ENCODE results near the gene PHPT1.
"Not testable (repeated sequence)": the region's sequence is repeated elsewhere in the genome, so short reads cannot be mapped to it uniquely, and the experiment has no call there.

PHPT1 gene

GRCh38 chr9:136882109-136882946 lies 33.1 kb downstream of the PHPT1 start:
- no peak for TF ChIP-seq POLR2A (IDR thresholded peaks at IDR 0.05; ENCODE audit: low read length)
- TF ChIP-seq GATA1 (IDR thresholded peaks at IDR 0.05; ENCODE audit: low read depth, low read length) = no peak
- DNase-seq = peak in 1 of 2 experiments; percentile 44

DNA sequence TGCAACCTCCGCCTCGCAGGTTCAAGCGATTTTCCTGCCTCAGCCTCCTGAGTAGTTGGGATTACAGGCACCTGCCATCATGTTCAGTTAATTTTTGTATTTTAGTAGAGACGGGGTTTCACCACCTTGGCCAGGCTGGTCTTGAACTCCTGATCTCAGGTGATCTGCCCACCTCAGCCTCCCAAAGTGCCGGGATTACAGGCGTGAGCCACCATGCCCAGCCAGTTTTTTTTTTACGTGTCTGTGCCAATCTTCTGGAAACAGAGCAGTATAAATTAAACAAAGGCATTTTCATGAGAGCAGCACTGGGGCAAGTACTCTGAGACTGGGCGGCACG lies 33.7 kb downstream of the PHPT1 start:
- DNase-seq = not testable (repeated sequence)

DNA sequence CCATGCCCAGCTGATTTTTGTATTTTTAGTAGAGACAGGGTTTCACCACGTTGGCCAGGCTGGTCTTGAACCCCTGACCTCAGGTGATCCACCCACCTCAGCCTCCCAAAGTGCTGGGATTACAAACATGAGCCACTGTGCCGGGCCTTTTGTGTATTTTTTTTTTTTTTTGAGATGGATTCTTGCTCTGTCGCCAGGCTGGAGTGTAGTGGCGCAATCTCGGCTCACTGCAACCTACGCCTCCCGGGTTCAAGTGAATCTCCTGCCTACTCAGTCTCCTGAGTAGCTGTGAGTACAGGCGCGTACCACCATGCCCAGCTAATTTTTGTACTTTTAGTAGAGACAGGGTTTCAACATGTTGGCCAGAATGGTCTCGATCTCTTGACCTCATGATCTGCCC lies 34.5 kb downstream of the PHPT1 start:
- not testable (repeated sequence) for DNase-seq

DNA sequence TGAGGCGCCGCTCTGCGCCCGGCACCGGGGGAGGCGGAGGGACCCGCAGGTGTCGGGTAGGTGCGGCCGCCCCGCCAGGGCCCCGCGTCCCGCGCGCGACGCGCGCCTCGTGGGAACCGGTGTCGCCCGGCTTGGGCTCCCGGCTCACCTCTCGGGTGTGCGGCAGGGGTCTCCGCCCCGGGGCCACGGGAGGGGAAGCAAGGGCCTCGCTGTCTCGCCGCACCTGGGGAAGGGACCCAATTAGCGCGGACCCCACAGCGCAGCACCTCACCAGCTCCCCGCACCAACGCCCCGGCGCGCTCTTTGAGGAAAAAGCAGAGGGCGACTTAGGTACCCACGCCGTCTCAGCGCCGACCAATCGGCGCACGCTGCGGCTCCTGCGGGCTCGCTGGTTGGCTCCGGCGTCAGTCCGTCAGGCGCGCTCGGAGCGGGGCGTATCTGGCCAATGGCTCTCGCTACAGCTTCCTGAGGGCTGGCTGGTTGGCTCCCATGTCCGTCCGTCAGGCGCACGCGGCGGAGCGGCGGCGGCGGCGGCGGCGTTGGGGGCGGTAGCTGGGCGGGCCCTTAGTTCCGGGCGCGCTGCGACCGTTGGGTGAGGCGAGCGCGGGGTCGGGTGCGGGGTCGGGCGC lies 36.9 kb downstream of the PHPT1 start, which contains the start of gene TRAF2:
Gene TRAF2 (plus strand): TSS at position 567 of the 629 bp plus-strand sequence. CDS start 12,225 bp downstream, outside the sequence.
- peak; percentile 74 for TF ChIP-seq POLR2A (IDR thresholded peaks at IDR 0.05; ENCODE audit: low read length)
- no peak for TF ChIP-seq GATA1 (IDR thresholded peaks at IDR 0.05; ENCODE audit: low read depth, low read length)
- DNase-seq = peak; percentile 99 to 100

DNA sequence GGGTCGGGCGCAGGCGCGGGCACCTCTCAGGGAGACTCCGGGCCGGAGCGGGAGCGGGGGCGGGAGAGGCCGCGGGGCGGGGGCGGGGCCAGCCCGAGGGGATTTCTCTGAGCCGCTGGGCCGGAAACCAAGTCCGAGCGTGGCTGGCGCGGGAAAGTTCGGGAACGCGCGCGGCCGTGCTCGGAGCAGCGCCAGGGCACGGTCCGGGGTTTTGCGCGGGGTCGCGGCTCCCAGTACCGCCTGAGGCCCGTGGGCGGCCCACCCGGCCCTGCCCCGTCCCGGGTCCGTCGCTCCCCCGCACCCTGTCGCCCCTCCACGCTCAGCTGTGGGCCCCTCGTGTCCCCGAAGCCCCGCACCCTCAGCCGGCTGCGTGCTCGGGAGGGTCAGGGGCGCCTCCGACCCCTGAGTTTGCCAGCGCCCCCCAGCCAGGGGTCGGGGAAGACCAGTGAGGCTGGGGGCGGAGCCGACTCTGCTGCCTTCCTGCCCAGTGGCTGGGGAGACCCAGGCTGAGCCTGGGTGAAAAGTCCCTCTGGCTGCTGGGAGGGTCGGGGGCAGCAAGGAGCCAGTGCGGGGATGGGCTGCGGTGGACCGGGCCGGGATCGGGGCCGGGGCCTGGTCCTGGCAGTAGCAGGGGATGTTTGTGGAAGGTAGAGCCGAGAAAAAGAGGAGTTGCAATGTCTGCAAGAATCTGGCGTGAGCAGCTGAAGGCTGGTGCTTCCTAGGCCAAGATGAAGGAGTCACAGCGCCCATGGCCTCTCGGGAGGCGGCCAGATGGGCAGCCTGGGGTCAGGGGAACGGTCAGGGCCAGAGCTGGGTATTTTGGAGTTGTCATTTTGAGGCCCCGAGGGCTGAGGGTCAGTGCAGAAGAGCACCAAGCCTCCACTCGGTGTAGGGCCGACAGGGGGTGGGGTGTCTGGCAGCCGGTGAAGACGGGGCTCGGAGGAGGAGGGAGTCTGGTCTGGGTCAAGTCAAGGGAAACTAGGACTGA lies 37.7 kb downstream of the PHPT1 start:
- DNase-seq = peak; percentile 46 to 55
- TF ChIP-seq GATA1 (IDR thresholded peaks at IDR 0.05; ENCODE audit: low read depth, low read length) = no peak
- no peak for TF ChIP-seq POLR2A (IDR thresholded peaks at IDR 0.05; ENCODE audit: low read length)

DNA sequence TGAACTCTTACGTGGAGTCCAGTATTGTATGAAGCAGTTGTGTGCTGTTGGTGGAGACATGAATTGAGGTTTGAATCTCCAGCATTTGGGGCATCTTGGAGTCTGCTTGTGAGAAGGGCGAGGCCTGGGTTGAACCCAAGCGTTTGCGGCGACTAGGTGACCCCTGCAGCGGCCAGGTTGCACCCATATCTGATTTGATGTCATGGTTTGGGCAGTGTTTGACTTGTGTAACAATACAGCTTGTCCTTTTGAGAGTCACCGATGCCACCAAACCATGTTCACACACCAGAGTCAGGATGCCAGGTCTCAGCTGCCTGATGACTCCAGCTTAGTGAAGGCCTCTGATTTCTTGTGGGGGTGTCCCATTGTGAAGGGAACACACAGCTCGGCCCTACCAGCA lies 39.2 kb downstream of the PHPT1 start:
- no peak for DNase-seq

GRCh38 chr9:136889858-136890257 lies 40.6 kb downstream of the PHPT1 start:
- TF ChIP-seq POLR2A (IDR thresholded peaks at IDR 0.05; ENCODE audit: low read length) = no peak
- no peak for DNase-seq

More for the DNA sequence above, 39.2 kb downstream of the PHPT1 start:
- no peak for TF ChIP-seq GATA1 (IDR thresholded peaks at IDR 0.05; ENCODE audit: low read depth, low read length)
- no peak for TF ChIP-seq POLR2A (IDR thresholded peaks at IDR 0.05; ENCODE audit: low read length)

DNA sequence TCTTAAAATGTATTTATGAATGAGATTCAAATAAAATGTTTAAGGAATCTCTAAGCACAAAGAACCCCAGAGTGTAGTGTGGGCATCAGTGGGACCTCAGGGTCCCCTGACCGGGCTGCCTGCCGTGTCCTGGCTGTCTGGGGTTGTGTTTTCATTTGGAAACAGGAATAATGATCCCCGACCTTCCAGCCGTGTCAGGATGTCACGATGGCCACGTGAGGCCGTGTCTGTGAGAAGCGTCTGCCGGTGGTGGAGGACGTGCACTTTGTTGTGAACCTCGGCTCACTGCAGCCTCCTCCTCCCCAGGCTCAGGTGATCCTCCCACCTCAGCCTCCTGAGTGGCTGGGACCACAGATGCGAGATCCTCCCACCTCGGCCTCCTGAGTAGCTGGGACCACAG lies 41.5 kb downstream of the PHPT1 start:
- no peak for DNase-seq
- no peak for TF ChIP-seq GATA1 (IDR thresholded peaks at IDR 0.05; ENCODE audit: low read depth, low read length)
- no peak for TF ChIP-seq POLR2A (IDR thresholded peaks at IDR 0.05; ENCODE audit: low read length)

DNA sequence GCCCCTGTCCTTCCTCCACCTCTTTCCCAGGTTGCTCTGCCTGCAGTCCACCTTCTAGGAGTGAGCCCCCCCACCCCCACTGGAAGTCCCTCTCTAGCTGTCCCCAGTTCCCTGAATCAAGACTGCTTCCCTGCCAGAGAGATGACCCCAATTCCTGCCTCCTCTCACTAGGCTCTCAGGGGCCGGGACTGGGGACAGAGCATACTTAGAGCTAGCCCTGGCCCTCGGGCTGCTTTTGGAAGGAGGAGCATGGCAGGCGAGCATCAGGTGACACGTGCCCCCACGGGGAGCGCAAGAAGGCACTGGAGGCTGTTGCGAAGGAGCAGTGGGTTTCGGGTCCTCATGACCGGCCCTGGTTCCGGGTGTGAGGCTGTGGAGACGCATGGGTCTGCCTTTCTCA lies 46.8 kb downstream of the PHPT1 start:
- no peak for DNase-seq
- TF ChIP-seq POLR2A (IDR thresholded peaks at IDR 0.05; ENCODE audit: low read length) (no peak), GATA1 (IDR thresholded peaks at IDR 0.05; ENCODE audit: low read depth, low read length) (no peak)

DNA sequence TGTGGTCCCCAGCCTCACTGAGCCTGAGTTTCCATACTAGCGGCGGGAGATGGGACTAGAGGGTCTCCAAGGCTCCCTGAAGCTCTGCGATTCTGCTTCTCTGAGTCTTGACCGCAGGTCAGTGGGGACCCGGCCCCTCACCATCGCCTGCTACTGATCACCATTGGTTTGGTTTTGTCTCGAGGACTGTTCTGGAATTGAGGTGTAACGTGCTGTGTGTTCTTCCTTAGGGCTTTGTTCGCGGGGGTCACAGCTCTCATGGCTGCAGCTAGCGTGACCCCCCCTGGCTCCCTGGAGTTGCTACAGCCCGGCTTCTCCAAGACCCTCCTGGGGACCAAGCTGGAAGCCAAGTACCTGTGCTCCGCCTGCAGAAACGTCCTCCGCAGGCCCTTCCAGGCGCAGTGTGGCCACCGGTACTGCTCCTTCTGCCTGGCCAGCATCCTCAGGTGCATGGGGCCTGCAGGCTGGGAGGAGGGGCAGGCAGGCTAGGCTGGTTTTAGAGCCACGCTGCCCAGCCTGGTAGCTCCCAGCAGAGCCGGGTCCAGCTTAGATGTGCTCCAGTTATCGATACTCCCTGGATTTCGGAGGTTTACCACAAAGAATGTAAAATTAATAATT lies 49.4 kb downstream of the PHPT1 start:
- DNase-seq = no peak
- TF ChIP-seq GATA1 (IDR thresholded peaks at IDR 0.05; ENCODE audit: low read depth, low read length) = no peak
- no peak for TF ChIP-seq POLR2A (IDR thresholded peaks at IDR 0.05; ENCODE audit: low read length)

DNA sequence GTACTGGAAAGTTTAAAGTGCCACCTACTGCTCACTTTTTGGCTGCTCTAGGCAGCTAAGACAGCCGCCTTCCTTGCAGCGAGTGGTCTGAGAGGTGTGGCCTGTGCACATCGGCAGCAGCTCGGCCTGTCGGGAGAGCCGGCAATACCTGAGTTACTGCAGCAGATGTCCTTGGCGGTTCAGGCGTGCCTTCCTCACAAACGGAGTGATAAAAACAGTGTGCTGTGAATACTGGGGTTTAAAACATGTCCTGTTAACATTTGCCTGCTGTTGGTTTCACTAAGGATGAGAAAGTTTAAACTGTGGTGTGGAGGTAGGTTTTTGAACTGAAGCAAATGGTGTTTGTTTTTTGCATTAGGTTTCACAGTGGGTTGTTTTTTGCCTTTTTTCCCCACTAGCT lies 50.0 kb downstream of the PHPT1 start:
- TF ChIP-seq POLR2A (IDR thresholded peaks at IDR 0.05; ENCODE audit: low read length) (no peak), GATA1 (IDR thresholded peaks at IDR 0.05; ENCODE audit: low read depth, low read length) (no peak)
- DNase-seq = no peak

- TF ChIP-seq GATA1 (IDR thresholded peaks at IDR 0.05; ENCODE audit: low read depth, low read length) = no peak
- TF ChIP-seq POLR2A (IDR thresholded peaks at IDR 0.05; ENCODE audit: low read length) = no peak
- no peak for DNase-seq
Measured at GRCh38 chr9:136900556-136900955, 51.3 kb downstream of the PHPT1 start.
